ENCODE data around the gene AMIGO2. TPM values are rescaled to one million over a fixed set of nuclear protein-coding genes. Genes with fewer than 3 reads are reported as not detected.

AMIGO2 gene
- total and polyA plus RNA-seq, 9 of the 15 experiments (the other 6 are each of a cell fraction or from before 2014, with no cell fraction given) = 2.0 to 8.3 (median 3.8) TPM

GRCh38 chr12:47053961-47054360 is 25.8 kb downstream of the AMIGO2 start (continued):
- TF ChIP-seq GTF2B (IDR thresholded peaks at IDR 0.05; ENCODE audit: extremely low read depth, insufficient read length) (no peak), NONO (IDR thresholded peaks at IDR 0.05; ENCODE audit: low read depth in 2 of 2, low read length in 1 of 2) (no peak), RBM25 (IDR thresholded peaks at IDR 0.05; ENCODE audit: low read depth, low read length, severe bottlenecking) (no peak), TARDBP (IDR thresholded peaks at IDR 0.05) (no peak), MED1 (CRISPR knock-in tag; IDR thresholded peaks at IDR 0.05; ENCODE audit: borderline replicate concordance) (no peak)

GRCh38 chr12:47052274-47052673 is 27.5 kb downstream of the AMIGO2 start:
- 3% methylated on average over 2 of the region's 2 CpGs for WGBS (ENCODE audit: insufficient coverage, low coverage, missing lambda C conversion rate)
- DNase-seq (ENCODE audit: extremely low read depth in 1 of 4, low spot score in 3 of 4) (peak in 1 of 4 experiments; percentile 26), ATAC-seq (no peak), FAIRE-seq (no peak)
- H3K4me3 ChIP-seq = no peak overlapping the region
- in situ Hi-C loops (cut with MboI) = no loop called here
- peaks cover 0 to 9% of the 10 kb centered on the region in 2 experiments; a peak in 2 of 5 replicates for H3K4me1 ChIP-seq (replicated peaks in 1 of 2; ENCODE audit: control insufficient read depth in 2 of 2, insufficient read depth in 2 of 2, low read length in 2 of 2)
- no peaks in the 10 kb centered on the region for H3K79me2 ChIP-seq (ENCODE audit: control insufficient read depth, insufficient read depth, low read length)
- intact Hi-C loops (cut with micrococcal nuclease) = no loop called here
- no peak overlapping the region for H3K9ac ChIP-seq (ENCODE audit: insufficient read depth in 1 of 2, low read depth in 2 of 2, low read length in 2 of 2)
- no peak overlapping the region for H3K27ac ChIP-seq (ENCODE audit: extremely low read depth, low read depth, low read length)
- no TSS peak for BruUV-seq (replicated peaks)
- H3K9me1 ChIP-seq (ENCODE audit: control insufficient read depth, insufficient read depth, low read length) = no peaks in the 10 kb centered on the region
- ChIA-PET POLR2A (interaction anchor here (0.5 to 2.3 kb wide), 3 partner anchors 19 to 1298 kb away, joined by 3 to 6 read pairs (median 3); no protein-coding TSS in a partner anchor), CTCF (ENCODE audit: low intra/inter-chr PET ratio) (no interaction called here)
- H3K4me2 ChIP-seq (ENCODE audit: insufficient read depth, low read length) = no peak overlapping the region
- peaks cover 3% of the 10 kb centered on the region for H3K9me3 ChIP-seq (replicated peaks; ENCODE audit: control insufficient read depth, insufficient read depth, low read depth, low read length)
- no peak overlapping the region for H2AFZ ChIP-seq (ENCODE audit: low read depth, low read length)
- H3K27me3 ChIP-seq (ENCODE audit: control insufficient read depth in 2 of 2, insufficient read depth in 2 of 2, low read length in 2 of 2) = no peaks in the 10 kb centered on the region
- H4K20me1 ChIP-seq (replicated peaks; ENCODE audit: control insufficient read depth, insufficient read depth, low read length) = no peaks in the 10 kb centered on the region
- H3K36me3 ChIP-seq (ENCODE audit: control insufficient read depth, insufficient read depth, low read length) = no peaks in the 10 kb centered on the region
- TF ChIP-seq GATAD2B (IDR thresholded peaks at IDR 0.05; ENCODE audit: borderline replicate concordance) (no peak), TRIM24 (IDR thresholded peaks at IDR 0.05) (peak in 1 of 2 experiments; percentile 59; a peak in 1 of 4 replicates), FOXP1 (CRISPR knock-in tag; IDR thresholded peaks at IDR 0.05) (no peak), CBFA2T3 (IDR thresholded peaks at IDR 0.05) (peak; percentile 76), ZNF668 (CRISPR knock-in tag; IDR thresholded peaks at IDR 0.05) (no peak), ZNF512 (tag; IDR thresholded peaks at IDR 0.05) (no peak), TAL1 (IDR thresholded peaks at IDR 0.05) (peak; percentile 69), E2F1 (CRISPR knock-in tag; IDR thresholded peaks at IDR 0.05) (no peak), CBFA2T2 (conservative IDR thresholded peaks at IDR 0.05) (peak; percentile 67), GMEB1 (CRISPR knock-in tag; IDR thresholded peaks at IDR 0.05) (no peak), FOXK2 (conservative IDR thresholded peaks at IDR 0.05 in 1 of 2, IDR thresholded peaks at IDR 0.05 in 1 of 2; ENCODE audit: low read depth in 2 of 2) (peak in 1 of 2 experiments; percentile 25; a peak in 1 of 4 replicates), TEAD4 (IDR thresholded peaks at IDR 0.05; ENCODE audit: low read length) (peak; percentile 55; the same call in 1 of the 2 replicates), TEAD4 (CRISPR knock-in tag; IDR thresholded peaks at IDR 0.05; ENCODE audit: borderline replicate concordance) (no peak)
